GM18907 (cell line): ENCODE measurements around the gene ALG9.

Experiments used
- ATAC-seq: cut with Tn5 transposase; IDR thresholded peaks from one replicate; pipeline ENCODE4 v1.9.1; 2021; ENCODE audit warnings: mild to moderate bottlenecking, moderate library complexity; ENCODE audit not compliant: unreplicated experiment

ALG9 gene

DNA sequence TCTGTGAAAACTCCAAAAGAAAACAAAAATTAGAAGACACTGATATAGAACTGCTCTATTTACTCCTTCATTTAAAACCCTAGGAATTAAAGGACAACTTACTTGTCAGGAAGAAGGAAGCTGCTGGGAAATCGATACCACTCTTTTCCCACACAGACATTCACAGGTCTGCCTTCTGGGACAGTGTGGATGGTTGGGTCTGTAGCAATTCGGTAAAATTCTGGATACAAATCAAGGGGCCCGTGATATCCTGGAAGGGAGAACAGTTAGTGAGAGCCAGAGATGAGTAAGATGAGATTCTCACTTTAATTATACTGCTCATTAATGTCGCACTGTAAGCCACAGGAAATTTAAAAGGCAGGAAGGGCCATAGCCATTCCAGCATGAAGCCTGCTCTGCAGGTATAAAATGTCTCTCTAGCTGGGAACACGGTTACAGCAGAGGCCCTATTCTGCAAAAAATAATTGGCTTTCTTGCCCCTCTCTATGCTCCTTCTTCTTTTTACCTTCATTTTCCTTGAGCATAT lies 34.0 kb downstream of the ALG9 start:
- ATAC-seq = no peak

DNA sequence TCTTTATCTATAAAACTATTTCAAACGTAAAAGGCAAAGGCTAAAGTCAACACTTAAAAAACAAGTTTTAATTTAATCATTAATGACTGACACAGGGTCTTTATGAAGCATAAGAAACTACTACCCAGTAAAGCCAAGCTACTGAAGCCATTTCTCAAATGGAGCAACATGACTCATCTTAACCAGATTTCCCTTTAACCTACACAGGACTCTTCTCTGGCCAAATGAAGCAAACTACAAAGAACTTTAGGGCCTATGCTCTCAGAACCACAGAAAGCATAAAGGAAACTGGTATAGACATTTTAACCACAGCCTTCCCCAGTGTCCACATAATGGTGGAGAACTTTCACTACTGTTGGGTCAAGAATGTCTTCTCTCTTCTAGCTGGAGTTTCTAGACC lies 34.7 kb downstream of the ALG9 start:
- peak; percentile 79 for ATAC-seq

DNA sequence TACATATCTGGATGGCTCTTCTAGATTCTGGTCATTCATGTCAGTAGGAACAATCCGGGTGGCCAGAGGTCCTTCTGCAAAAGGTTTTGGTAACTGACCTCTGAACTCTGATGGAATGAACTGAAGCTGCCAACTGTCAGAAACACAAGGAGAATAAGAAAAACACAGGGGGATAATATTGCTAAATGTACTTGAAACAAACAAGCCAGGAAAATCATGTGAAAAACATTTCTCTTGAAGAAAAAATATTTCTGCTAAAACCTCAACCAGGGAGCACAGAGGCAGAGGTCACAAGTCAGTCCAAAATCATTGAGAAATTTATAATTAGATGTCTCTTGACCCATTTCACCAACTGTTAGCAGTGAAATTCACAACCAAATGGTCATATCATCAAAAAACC lies 35.2 kb downstream of the ALG9 start:
- no peak for ATAC-seq

GRCh38 chr11:111835665-111836064 lies 35.7 kb downstream of the ALG9 start:
- no peak for ATAC-seq

- ATAC-seq = no peak
Observed at GRCh38 chr11:111834432-111835163, 36.8 kb downstream of the ALG9 start.

DNA sequence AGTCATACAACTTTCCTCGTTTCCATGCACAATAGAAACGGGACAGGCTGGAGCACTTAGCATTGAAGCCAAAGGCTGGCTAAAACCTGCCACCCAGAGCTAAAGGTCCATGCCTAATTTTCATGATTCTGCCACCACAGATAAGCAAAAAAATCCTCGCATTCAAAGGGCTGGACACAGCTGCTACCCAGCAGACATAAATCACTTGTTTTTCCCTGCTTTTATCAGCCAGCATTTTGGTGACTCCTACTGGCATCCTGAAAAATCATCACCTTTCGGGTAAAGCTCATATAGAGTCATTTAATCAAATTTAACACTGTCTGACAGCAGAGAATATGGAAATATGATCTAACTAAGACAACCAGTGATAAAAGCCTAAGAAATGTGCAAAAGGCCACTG lies 37.9 kb downstream of the ALG9 start:
- no peak for ATAC-seq

GRCh38 chr11:111829185-111829968 lies 42.0 kb downstream of the ALG9 start:
- peak; percentile 72 for ATAC-seq

- ATAC-seq = no peak
Observed at GRCh38 chr11:111826322-111826950, 44.9 kb downstream of the ALG9 start.

GRCh38 chr11:111823629-111824028 lies 47.8 kb downstream of the ALG9 start:
- ATAC-seq = no peak

DNA sequence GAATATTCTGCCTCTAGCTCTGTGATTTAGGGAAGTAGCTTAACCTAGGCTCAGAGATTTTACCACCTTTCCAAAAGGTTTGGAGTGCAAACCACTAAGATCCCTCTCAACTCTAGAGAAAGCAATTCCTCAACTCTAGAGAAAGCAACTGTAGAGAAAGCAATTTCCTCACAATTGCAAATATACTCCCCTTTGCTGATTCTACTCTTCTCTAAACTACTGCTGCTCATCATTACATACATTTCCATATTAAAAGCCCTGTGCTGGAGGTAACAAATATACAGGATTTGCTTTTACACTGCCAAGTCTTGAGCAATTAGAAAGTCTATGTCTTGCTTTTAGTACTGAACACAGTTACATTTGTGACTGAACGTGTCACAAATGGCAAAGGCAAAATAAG lies 48.2 kb downstream of the ALG9 start:
- no peak for ATAC-seq

DNA sequence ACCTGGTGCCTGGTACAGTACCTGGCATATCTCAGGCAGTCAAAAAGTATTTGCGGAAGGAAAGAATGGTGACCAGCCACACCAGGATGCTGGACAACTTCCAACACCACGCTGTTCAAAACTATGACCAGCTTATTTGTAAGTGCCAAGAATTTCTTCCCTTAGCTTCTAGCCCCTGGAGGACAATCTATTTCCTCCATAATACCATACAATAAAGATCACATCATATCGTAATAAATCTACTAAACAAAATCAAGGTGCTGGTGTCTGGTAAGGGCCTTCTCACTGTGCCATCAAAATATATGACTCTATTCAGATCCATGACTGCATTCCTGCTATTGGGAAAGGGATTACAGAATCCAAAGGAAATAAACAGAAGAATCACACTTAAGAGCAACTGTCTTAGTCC lies 51.5 kb downstream of the ALG9 start:
- no peak for ATAC-seq

DNA sequence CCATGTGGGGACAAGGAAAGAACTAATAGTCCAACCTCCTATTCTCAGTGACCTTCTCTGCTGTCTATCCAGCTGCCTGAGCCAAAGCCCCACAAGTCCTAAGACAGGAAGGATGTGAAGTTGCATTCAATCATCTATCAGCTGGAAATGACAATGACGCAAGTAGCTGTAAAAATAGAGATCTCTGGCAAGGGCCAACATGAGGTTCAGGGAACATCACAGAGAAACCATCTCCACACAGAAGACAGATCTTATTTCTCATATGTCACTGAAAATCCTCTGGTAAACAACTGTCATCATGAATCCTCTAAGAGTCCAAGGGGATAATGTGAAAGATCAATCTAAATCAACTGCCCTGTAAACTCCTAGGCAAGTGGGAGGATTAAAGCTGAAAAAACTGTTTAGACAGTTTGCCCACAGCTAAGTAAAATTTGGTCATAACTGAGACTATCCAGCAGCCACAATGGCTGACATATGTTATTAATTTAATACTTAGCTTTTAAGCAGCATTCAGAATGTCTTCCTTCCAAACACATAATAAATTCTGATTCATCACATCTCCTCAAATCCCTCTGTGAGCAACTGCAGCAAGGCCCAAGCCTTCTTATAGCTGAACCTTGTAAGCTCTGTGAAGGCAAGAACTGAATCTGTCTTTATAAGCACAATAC lies 52.1 kb downstream of the ALG9 start:
- ATAC-seq = no peak

- ATAC-seq = no peak
Observed at GRCh38 chr11:111815489-111815888, 55.9 kb downstream of the ALG9 start.

- no peak for ATAC-seq
Observed at GRCh38 chr11:111814557-111815320, 56.6 kb downstream of the ALG9 start.

GRCh38 chr11:111814106-111814505 lies 57.3 kb downstream of the ALG9 start:
- no peak for ATAC-seq

GRCh38 chr11:111812211-111812610 lies 59.2 kb downstream of the ALG9 start:
- no peak for ATAC-seq

- ATAC-seq = no peak
Observed at GRCh38 chr11:111811445-111811844, 59.9 kb downstream of the ALG9 start.

- ATAC-seq = no peak
Observed at GRCh38 chr11:111808834-111809233, 62.5 kb downstream of the ALG9 start.

GRCh38 chr11:111808063-111808588 lies 63.3 kb downstream of the ALG9 start:
- ATAC-seq = no peak

DNA sequence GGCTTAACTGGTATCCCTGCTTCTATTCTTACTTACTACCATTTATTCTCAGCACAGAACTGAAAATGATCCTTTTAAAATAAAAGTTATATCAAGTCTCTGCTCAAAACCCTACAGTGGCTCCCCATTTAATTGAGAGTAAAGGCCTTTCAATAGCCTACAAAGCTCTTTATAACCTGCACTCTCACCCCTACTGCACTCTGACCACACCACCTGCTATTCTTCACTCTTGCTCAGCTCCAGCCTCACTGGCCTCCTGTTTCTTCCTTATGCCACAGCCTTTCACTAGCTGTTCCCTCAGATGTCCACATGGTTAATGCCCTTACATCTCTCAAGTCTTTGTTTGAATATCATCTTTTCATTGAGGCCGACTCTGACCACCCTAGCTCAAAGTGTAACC lies 64.3 kb downstream of the ALG9 start:
- no peak for ATAC-seq
